Measurements from ENCODE around the gene LRRC26. TPM values are rescaled to one million over a fixed set of nuclear protein-coding genes. Genes with fewer than 3 reads are reported as not detected.

Gene LRRC26
- total and polyA plus RNA-seq, 2 experiments from 2014 or later: not detected

- H3K9me3 ChIP-seq (ENCODE audit: low read depth): no peaks in the 10 kb centered on the region
- no peak overlapping the region for H3K4me2 ChIP-seq (ENCODE audit: unreplicated experiment)
- H3K9me2 ChIP-seq (ENCODE audit: insufficient read depth): no peaks in the 10 kb centered on the region
- TF ChIP-seq EZH2phosphoT487 (IDR thresholded peaks at IDR 0.05; ENCODE audit: insufficient read depth, low read depth) (no peak), EZH2 (IDR thresholded peaks at IDR 0.05; ENCODE audit: insufficient read depth, poor library complexity, severe bottlenecking) (no peak)
- H3K79me2 ChIP-seq (ENCODE audit: insufficient read depth): peaks cover 47% of the 10 kb centered on the region
- no peak overlapping the region for H3K9ac ChIP-seq
- in situ Hi-C loops (cut with MboI): no loop called here
- H3K4me1 ChIP-seq (ENCODE audit: insufficient read depth): peaks cover 16% of the 10 kb centered on the region
- DNase-seq: no peak
- no peaks in the 10 kb centered on the region for H4K20me1 ChIP-seq (ENCODE audit: insufficient read depth)
- H3F3A ChIP-seq (ENCODE audit: insufficient read depth): peaks cover 10% of the 10 kb centered on the region
- H3K4me3 ChIP-seq: no peak overlapping the region
- WGBS, 2 experiments (ENCODE audit: low coverage in 1 of 2, low lambda C conversion rate in 2 of 2, missing lambda C conversion rate in 2 of 2): 89 to 91% methylated on average over 19 of the region's 19 CpGs
- no peaks in the 10 kb centered on the region for H3K27me3 ChIP-seq (replicated peaks; ENCODE audit: insufficient read depth)
- H2AFZ ChIP-seq: no peak overlapping the region
- no peaks in the 10 kb centered on the region; the same call in 1 of the 2 replicates for H3K36me3 ChIP-seq (ENCODE audit: low read depth)
- no peak overlapping the region for H3K27ac ChIP-seq
Measured at GRCh38 chr9:137185921-137186320, 16.1 kb upstream of the LRRC26 start.

- 88 to 90% methylated on average over 40 to 47 of the region's 48 CpGs for WGBS, 2 experiments (ENCODE audit: low coverage in 1 of 2, low lambda C conversion rate in 2 of 2, missing lambda C conversion rate in 2 of 2)
- Histone ChIP-seq H3F3A (ENCODE audit: insufficient read depth) (peaks cover 9% of the 10 kb centered on the region), H3K27me3 (replicated peaks; ENCODE audit: insufficient read depth) (no peaks in the 10 kb centered on the region), H3K4me1 (ENCODE audit: insufficient read depth) (peaks cover 15% of the 10 kb centered on the region), H3K9ac (no peak overlapping the region), H2AFZ (no peak overlapping the region), H3K36me3 (ENCODE audit: low read depth) (no peaks in the 10 kb centered on the region; the same call in 1 of the 2 replicates), H3K4me2 (ENCODE audit: unreplicated experiment) (no peak overlapping the region), H3K4me3 (no peak overlapping the region), H3K9me2 (ENCODE audit: insufficient read depth) (no peaks in the 10 kb centered on the region), H3K27ac (no peak overlapping the region), H3K9me3 (ENCODE audit: low read depth) (no peaks in the 10 kb centered on the region), H4K20me1 (ENCODE audit: insufficient read depth) (no peaks in the 10 kb centered on the region), H3K79me2 (ENCODE audit: insufficient read depth) (peaks cover 39% of the 10 kb centered on the region)
- in situ Hi-C loops (cut with MboI): no loop called here
- TF ChIP-seq EZH2phosphoT487 (IDR thresholded peaks at IDR 0.05; ENCODE audit: insufficient read depth, low read depth) (no peak), EZH2 (IDR thresholded peaks at IDR 0.05; ENCODE audit: insufficient read depth, poor library complexity, severe bottlenecking) (no peak)
- no peak for DNase-seq
Measured at GRCh38 chr9:137184881-137185660, 15.2 kb upstream of the LRRC26 start.

- Histone ChIP-seq H3K9ac (no peak overlapping the region), H3K79me2 (ENCODE audit: insufficient read depth) (peaks cover 31% of the 10 kb centered on the region), H3K9me3 (ENCODE audit: low read depth) (no peaks in the 10 kb centered on the region), H2AFZ (no peak overlapping the region), H3K4me3 (no peak overlapping the region), H3K27me3 (replicated peaks; ENCODE audit: insufficient read depth) (no peaks in the 10 kb centered on the region), H3K4me2 (ENCODE audit: unreplicated experiment) (no peak overlapping the region), H3K27ac (no peak overlapping the region), H3K4me1 (ENCODE audit: insufficient read depth) (peaks cover 9% of the 10 kb centered on the region; the same call in 1 of the 2 replicates), H4K20me1 (ENCODE audit: insufficient read depth) (no peaks in the 10 kb centered on the region), H3K9me2 (ENCODE audit: insufficient read depth) (no peaks in the 10 kb centered on the region), H3F3A (ENCODE audit: insufficient read depth) (no peaks in the 10 kb centered on the region), H3K36me3 (ENCODE audit: low read depth) (no peaks in the 10 kb centered on the region; the same call in 1 of the 2 replicates)
- WGBS, 2 experiments (ENCODE audit: low coverage in 1 of 2, low lambda C conversion rate in 2 of 2, missing lambda C conversion rate in 2 of 2): 90 to 93% methylated on average over 26 of the region's 27 CpGs
- in situ Hi-C loops (cut with MboI): no loop called here
- no peak for DNase-seq
- no peak for TF ChIP-seq EZH2phosphoT487 (IDR thresholded peaks at IDR 0.05; ENCODE audit: insufficient read depth, low read depth)
- TF ChIP-seq EZH2 (IDR thresholded peaks at IDR 0.05; ENCODE audit: insufficient read depth, poor library complexity, severe bottlenecking): no peak
Measured at GRCh38 chr9:137183980-137184595, 14.2 kb upstream of the LRRC26 start.

GRCh38 chr9:137182836-137183235 lies 13.0 kb upstream of the LRRC26 start:
- H3K36me3 ChIP-seq (ENCODE audit: low read depth): no peaks in the 10 kb centered on the region; the same call in 1 of the 2 replicates
- H3K4me3 ChIP-seq: no peak overlapping the region
- H3F3A ChIP-seq (ENCODE audit: insufficient read depth): no peaks in the 10 kb centered on the region
- no peak overlapping the region for H2AFZ ChIP-seq
- no peak overlapping the region for H3K9ac ChIP-seq
- no peak overlapping the region for H3K4me2 ChIP-seq (ENCODE audit: unreplicated experiment)
- peaks cover 27% of the 10 kb centered on the region for H3K79me2 ChIP-seq (ENCODE audit: insufficient read depth)
- H3K4me1 ChIP-seq (ENCODE audit: insufficient read depth): peaks cover 9% of the 10 kb centered on the region; the same call in 1 of the 2 replicates
- H3K27me3 ChIP-seq (replicated peaks; ENCODE audit: insufficient read depth): no peaks in the 10 kb centered on the region
- H3K9me3 ChIP-seq (ENCODE audit: low read depth): no peaks in the 10 kb centered on the region
- 88 to 90% methylated on average over 17 of the region's 17 CpGs for WGBS, 2 experiments (ENCODE audit: low coverage in 1 of 2, low lambda C conversion rate in 2 of 2, missing lambda C conversion rate in 2 of 2)
- in situ Hi-C loops (cut with MboI): no loop called here
- DNase-seq: no peak
- TF ChIP-seq EZH2phosphoT487 (IDR thresholded peaks at IDR 0.05; ENCODE audit: insufficient read depth, low read depth) (no peak), EZH2 (IDR thresholded peaks at IDR 0.05; ENCODE audit: insufficient read depth, poor library complexity, severe bottlenecking) (no peak)
- no peaks in the 10 kb centered on the region for H3K9me2 ChIP-seq (ENCODE audit: insufficient read depth)
- H3K27ac ChIP-seq: no peak overlapping the region
- no peaks in the 10 kb centered on the region for H4K20me1 ChIP-seq (ENCODE audit: insufficient read depth)

All from GM23248 (cell line).